Measurements from ENCODE around the gene ATP6V1C2. TPM values are rescaled to one million over a fixed set of nuclear protein-coding genes. Genes with fewer than 3 reads are reported as not detected.

ATP6V1C2 gene
- total RNA-seq, 1 donor from 2014 or later, result 0.69 TPM

GRCh38 chr2:10787176-10787968 lies 65.9 kb downstream of the ATP6V1C2 start:
- intact Hi-C loops (cut with micrococcal nuclease), result no loop called here
- peaks cover 98% of the 10 kb centered on the region for H3K36me3 ChIP-seq
- no peak overlapping the region for H3K4me3 ChIP-seq
- no peaks in the 10 kb centered on the region for H3K9me3 ChIP-seq (replicated peaks)
- no peaks in the 10 kb centered on the region for H3K27me3 ChIP-seq (ENCODE audit: low read depth)
- no peak for TF ChIP-seq CTCF (IDR thresholded peaks at IDR 0.05; ENCODE audit: borderline replicate concordance)
- no peak for DNase-seq
- peaks cover 18% of the 10 kb centered on the region for H3K4me1 ChIP-seq
- no peak overlapping the region for H3K27ac ChIP-seq (replicated peaks)

- H3K4me1 ChIP-seq, result peaks cover 21% of the 10 kb centered on the region
- H3K4me3 ChIP-seq, result no peak overlapping the region
- no peaks in the 10 kb centered on the region for H3K27me3 ChIP-seq (ENCODE audit: low read depth)
- DNase-seq, result no peak
- intact Hi-C loops (cut with micrococcal nuclease), result no loop called here
- TF ChIP-seq CTCF (IDR thresholded peaks at IDR 0.05; ENCODE audit: borderline replicate concordance), result no peak
- peaks cover 97% of the 10 kb centered on the region for H3K36me3 ChIP-seq
- H3K9me3 ChIP-seq (replicated peaks), result no peaks in the 10 kb centered on the region
- H3K27ac ChIP-seq (replicated peaks), result no peak overlapping the region
These were observed 67.4 kb downstream of the ATP6V1C2 start for GRCh38 chr2:10788855-10789254.

GRCh38 chr2:10790228-10790973 lies 69.0 kb downstream of the ATP6V1C2 start:
- intact Hi-C loops (cut with micrococcal nuclease), result no loop called here
- H3K36me3 ChIP-seq, result peaks cover 95% of the 10 kb centered on the region
- H3K9me3 ChIP-seq (replicated peaks), result no peaks in the 10 kb centered on the region
- TF ChIP-seq CTCF (IDR thresholded peaks at IDR 0.05; ENCODE audit: borderline replicate concordance), result no peak
- H3K4me1 ChIP-seq, result peaks cover 11% of the 10 kb centered on the region
- no peaks in the 10 kb centered on the region for H3K27me3 ChIP-seq (ENCODE audit: low read depth)
- H3K27ac ChIP-seq (replicated peaks), result no peak overlapping the region
- DNase-seq, result no peak
- no peak overlapping the region for H3K4me3 ChIP-seq

- Histone ChIP-seq H3K27ac (replicated peaks) (no peak overlapping the region), H3K4me1 (peaks cover 7% of the 10 kb centered on the region), H3K27me3 (ENCODE audit: low read depth) (no peaks in the 10 kb centered on the region), H3K9me3 (replicated peaks) (no peaks in the 10 kb centered on the region), H3K36me3 (peaks cover 93% of the 10 kb centered on the region), H3K4me3 (no peak overlapping the region)
- intact Hi-C loops (cut with micrococcal nuclease), result no loop called here
- TF ChIP-seq CTCF (IDR thresholded peaks at IDR 0.05; ENCODE audit: borderline replicate concordance), result no peak
- DNase-seq, result no peak
These were observed 70.7 kb downstream of the ATP6V1C2 start for GRCh38 chr2:10792001-10792634.

GRCh38 chr2:10792660-10793400 lies 71.4 kb downstream of the ATP6V1C2 start:
- no peak overlapping the region for H3K4me3 ChIP-seq
- H3K27ac ChIP-seq (replicated peaks), result no peak overlapping the region
- TF ChIP-seq CTCF (IDR thresholded peaks at IDR 0.05; ENCODE audit: borderline replicate concordance), result no peak
- intact Hi-C loops (cut with micrococcal nuclease), result no loop called here
- peaks cover 7% of the 10 kb centered on the region for H3K4me1 ChIP-seq
- H3K27me3 ChIP-seq (ENCODE audit: low read depth), result no peaks in the 10 kb centered on the region
- peaks cover 93% of the 10 kb centered on the region for H3K36me3 ChIP-seq
- H3K9me3 ChIP-seq (replicated peaks), result no peaks in the 10 kb centered on the region
- no peak for DNase-seq
